Esophagus squamous epithelium (tissue), 5 donors: Measurements from ENCODE around the gene SLC10A2. TPM values are rescaled to one million over a fixed set of nuclear protein-coding genes. Genes with fewer than 3 reads are reported as not detected.

ENCODE experiments used
- DNase-seq: peaks from one replicate; lab custom pipeline; 2025; lab: John Stamatoyannopoulos, UW
- H3K27ac ChIP-seq, 4 donors: fragments of 200-600 bp; sonication (generic); one replicate each; pipeline ENCODE4 v1.5.1; 2016 to 2019; ENCODE audit warnings: mild to moderate bottlenecking in 1 of 4
- H3K27me3 ChIP-seq, 4 donors: fragments of 200-600 bp; sonication (generic); 1 replicate in 3 of 4; 2 replicates in 1 of 4; pipeline versions ENCODE4 v1.5.1 to v1.6.0; 2017 to 2021; ENCODE audit warnings: antibody characterized with exemption in 1 of 4
- H3K36me3 ChIP-seq, 3 donors: fragments of 200-600 bp; sonication (generic); one replicate each; pipeline ENCODE4 v1.5.1; 2016 to 2019
- H3K4me1 ChIP-seq, 3 donors: fragments of 200-600 bp; sonication (generic); one replicate each; pipeline ENCODE4 v1.5.1; 2017 to 2019
- H3K4me3 ChIP-seq, 4 donors: fragments of 200-600 bp; sonication (generic); 1 replicate in 3 of 4; 2 replicates in 1 of 4; pipeline ENCODE4 v1.5.1; 2016 to 2019; ENCODE audit warnings: mild to moderate bottlenecking in 2 of 4, moderate library complexity in 1 of 4
- H3K9me3 ChIP-seq, 3 donors: fragments of 200-600 bp; sonication (generic); one replicate each; pipeline ENCODE4 v1.5.1; 2016 to 2019
- POLR2A ChIP-seq, 4 donors: fragments of 450-650 bp; IDR thresholded peaks; one replicate each; pipeline ENCODE4 v1.6.1; 2017; ENCODE audit warnings: antibody characterized with exemption in 4 of 4, mild to moderate bottlenecking in 4 of 4, moderate library complexity in 3 of 4
- WGBS, 2 donors: methylation state at CpG; one replicate each; pipeline ENCODE4 v1.1.5; 2018; 5-methylcytosine and 5-hydroxymethylcytosine counted together
- intact Hi-C: fragments of 100-400 bp; cut with DNase I; formaldehyde crosslinking; loops from one replicate; pipeline ENCODE4 v1.15.0; 2022
- total RNA-seq, 4 donors: library from RNA; depleted of rRNA; stranded (reverse); fragments of >200 nt; gene quantifications; one replicate each; pipeline ENCODE4 v1.1.0, GENCODE V29; 2016
- TF ChIP-seq, protein P1 (sequence below), 6 experiments: fragments of 450-650 bp in 4 of 6; fragments of 200-600 bp in 2 of 6; sonication (generic) in 2 of 6; IDR thresholded peaks; one replicate each; pipeline ENCODE4 v1.5.1; 2016 to 2019; ENCODE audit warnings: antibody characterized with exemption in 6 of 6, mild to moderate bottlenecking in 4 of 6, moderate library complexity in 4 of 6
- donor health status: DM: yes; HTN: yes; CAD: no.

Gene SLC10A2
- total RNA-seq, 4 donors from 2014 or later: not detected

GRCh38 chr13:103036268-103036667 is 29.9 kb downstream of the SLC10A2 start:
- H3K9me3 ChIP-seq: no peaks in the 10 kb centered on the region
- intact Hi-C loops: no loop called here
- no peaks in the 10 kb centered on the region for H3K27me3 ChIP-seq
- no peak for DNase-seq
- peaks cover 0 to 10% (median 0%) of the 10 kb centered on the region in 3 donors for H3K4me1 ChIP-seq
- WGBS, 2 donors: 80 to 84% methylated on average over 1 of the region's 1 CpG
- TF ChIP-seq, protein P1, sequence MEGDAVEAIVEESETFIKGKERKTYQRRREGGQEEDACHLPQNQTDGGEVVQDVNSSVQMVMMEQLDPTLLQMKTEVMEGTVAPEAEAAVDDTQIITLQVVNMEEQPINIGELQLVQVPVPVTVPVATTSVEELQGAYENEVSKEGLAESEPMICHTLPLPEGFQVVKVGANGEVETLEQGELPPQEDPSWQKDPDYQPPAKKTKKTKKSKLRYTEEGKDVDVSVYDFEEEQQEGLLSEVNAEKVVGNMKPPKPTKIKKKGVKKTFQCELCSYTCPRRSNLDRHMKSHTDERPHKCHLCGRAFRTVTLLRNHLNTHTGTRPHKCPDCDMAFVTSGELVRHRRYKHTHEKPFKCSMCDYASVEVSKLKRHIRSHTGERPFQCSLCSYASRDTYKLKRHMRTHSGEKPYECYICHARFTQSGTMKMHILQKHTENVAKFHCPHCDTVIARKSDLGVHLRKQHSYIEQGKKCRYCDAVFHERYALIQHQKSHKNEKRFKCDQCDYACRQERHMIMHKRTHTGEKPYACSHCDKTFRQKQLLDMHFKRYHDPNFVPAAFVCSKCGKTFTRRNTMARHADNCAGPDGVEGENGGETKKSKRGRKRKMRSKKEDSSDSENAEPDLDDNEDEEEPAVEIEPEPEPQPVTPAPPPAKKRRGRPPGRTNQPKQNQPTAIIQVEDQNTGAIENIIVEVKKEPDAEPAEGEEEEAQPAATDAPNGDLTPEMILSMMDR (IDR thresholded peaks at IDR 0.05): no peak
- TF ChIP-seq POLR2A (IDR thresholded peaks at IDR 0.05): no peak
- no peaks in the 10 kb centered on the region for H3K36me3 ChIP-seq
- no peak overlapping the region for H3K4me3 ChIP-seq
- no peak overlapping the region for H3K27ac ChIP-seq

DNA sequence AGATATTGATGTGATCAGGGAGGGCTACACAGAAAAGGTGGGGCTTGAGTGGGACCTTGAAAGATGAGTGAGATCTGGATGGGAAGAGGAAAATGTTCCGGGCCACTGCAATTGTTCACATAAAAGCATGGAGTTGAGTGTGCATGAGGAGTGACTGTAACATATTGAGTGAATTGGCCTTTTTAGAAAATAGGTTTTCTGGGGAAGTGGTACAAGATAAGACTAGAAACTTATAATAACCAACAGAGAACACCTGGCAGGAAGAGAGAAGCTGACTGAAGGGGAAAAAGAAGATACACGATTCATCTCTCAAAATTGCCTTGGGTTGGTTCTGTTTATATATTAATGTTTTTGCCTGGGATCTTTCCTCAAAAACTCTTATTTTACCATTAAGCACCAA is 32.2 kb downstream of the SLC10A2 start:
- Histone ChIP-seq H3K4me3 (no peak overlapping the region), H3K27me3 (no peaks in the 10 kb centered on the region), H3K27ac (no peak overlapping the region), H3K36me3 (no peaks in the 10 kb centered on the region), H3K4me1 (peaks cover 0 to 1% (median 0%) of the 10 kb centered on the region in 3 donors), H3K9me3 (no peaks in the 10 kb centered on the region)
- no peak for DNase-seq
- intact Hi-C loops: no loop called here
- 68 to 74% methylated on average over 2 of the region's 2 CpGs for WGBS, 2 donors
- no peak for TF ChIP-seq POLR2A (IDR thresholded peaks at IDR 0.05)
- TF ChIP-seq, protein P1 (IDR thresholded peaks at IDR 0.05): no peak

DNA sequence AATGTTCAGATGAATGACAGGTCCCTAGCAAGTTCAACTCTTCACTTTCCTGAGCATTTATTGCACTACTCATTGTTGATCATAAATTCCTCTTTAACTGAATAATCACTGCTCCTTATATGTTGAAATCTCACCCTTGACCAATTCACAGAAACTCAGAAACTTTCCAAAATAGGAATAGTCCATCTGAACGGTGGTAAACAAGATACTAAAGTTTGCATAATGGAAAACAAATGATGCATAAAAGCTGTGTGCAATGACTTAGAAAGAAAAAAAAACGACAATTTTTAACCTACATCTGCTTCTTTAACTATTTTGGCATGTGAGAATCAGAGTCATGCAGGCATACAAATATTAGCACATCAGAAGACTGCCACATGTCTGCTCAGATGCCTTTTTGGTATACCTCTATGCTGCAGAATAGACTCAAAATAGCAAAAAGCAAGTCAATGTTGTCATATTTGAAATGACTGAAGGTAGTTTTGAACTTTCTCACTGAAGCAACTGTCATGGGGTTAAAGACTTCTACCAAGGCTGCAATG is 34.8 kb downstream of the SLC10A2 start:
- intact Hi-C loops: no loop called here
- no peaks in the 10 kb centered on the region for H3K36me3 ChIP-seq
- no peak overlapping the region for H3K4me3 ChIP-seq
- no peak for TF ChIP-seq POLR2A (IDR thresholded peaks at IDR 0.05)
- TF ChIP-seq, protein P1 (IDR thresholded peaks at IDR 0.05): no peak
- WGBS, 2 donors: 24 to 27% methylated on average over 2 of the region's 2 CpGs
- no peaks in the 10 kb centered on the region for H3K4me1 ChIP-seq
- no peak for DNase-seq
- no peaks in the 10 kb centered on the region for H3K27me3 ChIP-seq
- H3K27ac ChIP-seq: no peak overlapping the region
- H3K9me3 ChIP-seq: peaks cover 0 to 8% (median 0%) of the 10 kb centered on the region in 3 donors

DNA sequence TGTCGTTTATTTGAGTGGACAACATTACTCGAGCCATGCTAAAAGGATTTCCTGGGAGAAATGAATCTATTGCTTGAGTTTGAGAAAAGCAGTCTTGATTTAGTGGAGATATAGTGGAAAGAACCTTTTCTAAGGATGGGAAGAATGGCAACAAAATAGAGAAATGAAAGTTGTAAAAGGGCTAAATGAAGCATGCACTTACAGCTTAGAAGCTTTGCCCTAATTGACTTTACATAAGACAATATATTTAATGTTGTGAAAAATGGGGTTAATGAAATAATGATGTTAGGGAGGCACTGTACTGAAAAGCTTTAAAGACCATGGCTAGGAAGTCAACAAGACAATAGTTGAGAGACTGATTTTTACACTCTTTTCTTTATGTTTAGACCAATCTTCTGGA is 35.4 kb downstream of the SLC10A2 start:
- intact Hi-C loops: no loop called here
- TF ChIP-seq, protein P1 (IDR thresholded peaks at IDR 0.05): no peak
- no peak for TF ChIP-seq POLR2A (IDR thresholded peaks at IDR 0.05)
- no peaks in the 10 kb centered on the region for H3K36me3 ChIP-seq
- H3K4me1 ChIP-seq: no peaks in the 10 kb centered on the region
- no peak for DNase-seq
- no peaks in the 10 kb centered on the region for H3K27me3 ChIP-seq
- no peak overlapping the region for H3K27ac ChIP-seq
- WGBS, 2 donors: 70 to 92% methylated on average over 2 of the region's 2 CpGs
- peaks cover 0 to 8% (median 0%) of the 10 kb centered on the region in 3 donors for H3K9me3 ChIP-seq
- H3K4me3 ChIP-seq: no peak overlapping the region

- Histone ChIP-seq H3K27me3 (no peaks in the 10 kb centered on the region), H3K9me3 (peaks cover 0 to 11% (median 0%) of the 10 kb centered on the region in 3 donors), H3K4me3 (no peak overlapping the region), H3K36me3 (no peaks in the 10 kb centered on the region), H3K4me1 (no peaks in the 10 kb centered on the region), H3K27ac (no peak overlapping the region)
- no peak for DNase-seq
- WGBS, 2 donors: no CpG with 5 or more reads among the region's 2 CpGs
- no peak for TF ChIP-seq POLR2A (IDR thresholded peaks at IDR 0.05)
- TF ChIP-seq, protein P1 (IDR thresholded peaks at IDR 0.05): no peak
- intact Hi-C loops: no loop called here
These were observed 36.4 kb downstream of the SLC10A2 start for GRCh38 chr13:103029798-103030197.
